Stimulated activated CD4-positive, alpha-beta T cell treated with anti-CD3 and anti-CD28 coated beads, Interleukin-4, amount 100 ng/mL, for 4 hours (primary cell): ENCODE results near the gene LCP1.
"Not testable (repeated sequence)": the region's sequence is repeated elsewhere in the genome, so short reads cannot be mapped to it uniquely, and the experiment has no call there.

Experiments used
- DNase-seq, 2 experiments: peaks; one replicate each; pipeline ENCODE4 v3.0.0-alpha.2; 2020

LCP1 gene

DNA sequence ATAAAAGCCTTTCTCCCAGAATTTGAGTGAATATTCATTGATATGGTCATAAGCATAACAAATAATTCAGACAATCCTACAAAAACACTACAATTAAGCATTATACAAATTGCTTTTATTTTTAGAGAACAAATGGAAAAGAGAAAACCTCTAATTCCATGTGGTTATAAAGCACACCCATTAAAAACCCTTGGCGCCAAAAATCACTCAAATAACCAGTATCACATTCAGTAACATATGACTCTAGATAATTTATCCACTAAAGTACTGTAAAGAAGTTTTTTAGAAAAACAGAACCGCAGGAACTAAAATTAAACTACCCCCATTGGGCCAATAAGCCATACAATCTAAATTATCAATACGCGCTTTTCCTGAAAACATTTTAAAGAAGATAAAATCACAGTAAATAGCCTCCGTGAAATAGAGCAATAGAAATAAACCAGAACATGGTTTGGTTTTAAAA is 569 bp downstream of the LCP1 start:
- no peak for DNase-seq

DNA sequence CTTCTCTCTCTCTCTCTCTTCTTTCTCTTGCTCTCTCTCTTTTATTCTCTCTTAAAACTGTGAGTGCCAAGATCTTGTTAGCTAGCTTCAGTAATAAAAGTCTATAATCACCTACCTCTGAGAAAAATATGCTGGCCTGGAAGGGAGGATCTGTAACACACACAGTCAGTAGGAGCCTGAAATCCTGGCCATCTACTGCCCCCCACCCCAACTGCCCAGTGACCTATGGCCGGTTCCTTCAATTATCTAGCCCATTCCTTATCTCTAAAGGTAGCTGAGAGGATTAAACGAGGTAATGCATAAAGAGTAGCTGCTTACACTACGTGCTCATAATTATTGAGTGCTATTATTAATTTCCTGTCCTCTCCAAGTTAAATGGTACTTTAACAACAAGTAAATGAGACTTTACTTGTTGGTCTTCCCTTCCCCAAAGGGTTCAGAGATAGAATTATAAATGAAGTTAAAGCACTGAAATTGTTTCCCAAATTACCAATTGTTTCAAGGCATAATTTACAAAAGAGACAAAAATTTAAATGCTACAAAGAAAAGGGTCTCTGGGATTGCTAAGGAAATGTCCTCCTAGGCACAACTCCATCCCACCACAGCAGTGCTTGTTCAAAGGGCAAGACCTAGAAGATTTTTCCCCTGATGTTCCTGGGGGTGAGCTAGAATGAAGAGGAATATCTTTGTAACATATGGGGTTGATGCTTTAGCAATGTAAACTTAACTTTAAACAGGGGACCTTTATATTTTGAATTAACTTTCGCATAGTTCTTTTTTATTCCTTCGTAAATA is 1.8 kb downstream of the LCP1 start:
- no peak for DNase-seq

DNA sequence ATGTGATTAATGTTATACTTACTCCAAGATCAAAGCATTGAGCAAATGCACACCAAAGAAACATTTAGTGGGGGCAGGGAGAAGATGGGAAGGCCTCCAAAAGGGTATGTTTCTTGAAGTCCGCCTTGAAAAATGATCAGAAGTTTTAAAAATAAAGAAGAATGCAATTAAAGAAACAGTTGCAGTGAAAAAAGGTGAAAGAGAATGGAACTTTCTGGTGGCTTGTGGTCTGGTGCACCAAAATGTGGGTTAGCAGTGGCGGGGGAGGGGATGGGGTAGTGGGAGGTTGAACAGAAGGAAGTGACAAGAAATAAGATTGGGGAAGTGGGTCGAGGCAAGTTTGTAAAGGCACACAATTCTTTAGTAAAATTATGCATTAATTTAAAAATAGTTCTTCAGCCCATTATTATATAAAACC is 2.5 kb downstream of the LCP1 start:
- peak; percentile 63 to 80 for DNase-seq

DNA sequence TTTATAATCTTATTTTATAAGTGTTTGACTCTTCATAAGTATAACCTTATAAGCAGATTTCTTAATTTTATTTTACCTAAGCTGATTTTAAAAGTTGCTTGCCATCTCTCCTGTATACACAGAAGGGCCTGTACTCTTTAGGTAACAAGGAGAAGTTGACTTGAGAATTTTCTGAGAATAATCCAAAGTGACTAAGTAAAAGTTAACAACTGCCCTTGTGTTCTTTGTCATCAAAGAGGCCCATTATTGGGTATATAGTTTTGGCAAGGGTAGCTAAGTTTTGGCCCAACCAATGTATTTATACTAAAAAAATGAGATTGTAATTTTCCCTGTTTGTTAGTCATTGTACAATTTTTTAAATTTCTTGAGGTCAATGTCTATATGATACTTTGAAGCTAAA is 3.2 kb downstream of the LCP1 start:
- DNase-seq = no peak

DNA sequence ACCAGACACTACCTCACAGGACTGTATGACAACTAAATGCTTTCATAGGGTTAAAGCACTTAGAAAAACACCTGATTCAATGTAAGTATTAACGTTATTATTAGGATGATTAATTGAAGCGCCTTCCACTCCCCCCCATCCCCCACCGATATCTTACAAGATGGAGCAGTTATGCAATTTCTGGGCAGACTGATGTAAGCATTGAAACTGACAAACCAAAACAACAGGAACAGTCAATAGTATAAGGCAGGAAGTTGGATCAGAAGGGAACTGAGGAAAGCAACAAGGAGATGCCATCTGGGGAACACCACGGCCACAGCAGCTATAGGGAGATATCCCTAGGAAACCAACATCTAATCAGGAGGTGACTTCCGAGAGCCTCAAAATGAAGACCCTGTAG is 3.8 kb downstream of the LCP1 start:
- DNase-seq = no peak

DNA sequence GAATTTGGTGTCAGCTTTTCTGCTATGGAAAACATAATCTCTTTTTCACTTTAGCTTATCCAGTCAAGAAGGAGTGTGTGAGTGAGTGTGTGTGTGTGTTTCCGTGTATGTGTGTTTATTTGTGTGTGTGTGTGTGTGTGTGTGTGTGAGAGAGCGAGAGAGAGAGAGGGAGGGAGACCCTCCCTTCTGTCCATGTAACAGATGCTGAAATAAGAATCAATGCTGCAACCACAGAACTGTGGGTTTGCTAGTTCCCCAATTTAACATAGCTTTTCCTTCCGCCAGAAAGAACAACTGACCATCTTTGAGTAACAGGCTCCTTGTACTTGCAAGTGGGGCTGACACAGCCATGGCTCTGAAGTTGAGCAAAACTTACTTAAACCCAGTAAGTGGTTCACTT is 5.2 kb downstream of the LCP1 start:
- DNase-seq = no peak

DNA sequence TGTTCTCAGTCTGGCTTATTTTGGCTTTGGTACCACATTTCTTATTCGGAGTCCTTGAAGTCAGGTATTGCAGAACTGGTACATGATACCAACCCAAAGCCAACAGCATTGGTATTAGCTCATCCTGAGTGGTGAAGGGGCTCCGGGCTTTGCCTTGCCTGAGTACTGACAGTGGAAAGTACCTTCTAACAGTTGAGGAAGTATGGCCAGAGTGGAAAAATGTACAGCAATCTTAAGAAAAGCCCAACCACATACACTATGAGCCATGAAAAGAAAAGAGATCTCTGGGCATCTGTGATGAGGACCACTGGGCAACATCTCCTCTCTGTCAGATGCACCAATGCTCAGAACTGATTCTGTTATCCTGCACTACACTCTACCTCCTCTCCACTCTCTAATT is 8.3 kb downstream of the LCP1 start:
- peak in 1 of 2 experiments; percentile 40 for DNase-seq

DNA sequence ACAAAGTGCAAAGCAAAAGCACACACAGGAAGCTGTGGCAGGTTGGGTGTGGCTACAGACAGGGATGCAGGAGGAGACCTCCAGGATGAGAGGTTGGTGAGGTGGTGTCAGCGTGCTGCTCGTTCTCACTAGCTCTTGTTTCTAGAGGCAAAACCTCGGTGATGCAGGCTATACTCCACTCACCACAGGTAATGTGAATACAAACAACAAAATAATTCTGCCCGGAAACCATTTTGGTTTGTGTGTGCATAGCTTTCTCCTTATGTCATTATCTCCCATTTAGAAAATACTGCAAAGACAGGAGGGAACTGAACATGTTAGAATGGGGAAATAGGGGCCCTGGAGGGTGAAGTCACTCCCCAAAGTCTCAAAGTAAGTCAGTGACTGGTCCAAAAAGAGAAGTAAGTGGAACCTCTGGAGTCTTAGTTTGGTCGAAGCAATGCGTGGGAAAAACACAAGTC is 9.4 kb downstream of the LCP1 start:
- DNase-seq = no peak

DNA sequence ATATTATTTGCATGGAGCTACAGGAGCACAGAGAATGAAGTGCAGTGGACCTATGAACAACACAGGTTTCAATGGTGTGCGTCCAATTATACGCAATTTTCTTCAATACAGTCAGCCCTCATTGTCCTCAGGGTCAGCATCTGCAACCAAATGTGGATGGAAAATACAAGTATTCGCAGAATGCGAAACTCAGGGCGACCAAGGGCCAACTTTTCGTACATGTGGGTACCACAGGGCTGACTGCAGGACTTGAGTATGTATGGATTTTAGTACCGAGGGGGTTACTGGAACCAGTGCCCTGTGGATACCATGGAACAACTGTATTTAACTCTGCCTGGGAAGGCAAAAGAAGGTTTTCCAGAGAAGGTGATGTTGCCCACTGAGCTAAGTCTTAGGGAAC is 10.2 kb downstream of the LCP1 start:
- no peak for DNase-seq

DNA sequence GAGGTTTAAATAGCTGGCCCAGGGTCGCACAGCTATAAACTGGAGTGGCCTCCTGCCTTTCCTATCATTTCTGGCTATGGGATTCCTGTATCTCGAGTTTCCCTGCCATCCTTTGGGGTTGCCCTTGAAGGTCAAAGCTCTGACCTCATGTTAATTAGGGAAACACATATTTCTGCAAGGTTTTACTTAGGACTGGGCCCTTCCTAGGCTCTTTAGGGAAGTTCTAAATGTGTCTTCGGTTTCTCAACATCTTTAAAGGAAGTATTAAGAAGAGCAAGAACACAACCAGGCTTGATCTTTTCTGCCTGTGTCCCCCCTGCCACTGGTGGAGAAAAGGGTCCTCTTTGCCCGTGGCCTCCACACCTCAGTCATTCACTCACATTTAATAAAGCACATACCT is 10.8 kb downstream of the LCP1 start:
- no peak for DNase-seq

DNA sequence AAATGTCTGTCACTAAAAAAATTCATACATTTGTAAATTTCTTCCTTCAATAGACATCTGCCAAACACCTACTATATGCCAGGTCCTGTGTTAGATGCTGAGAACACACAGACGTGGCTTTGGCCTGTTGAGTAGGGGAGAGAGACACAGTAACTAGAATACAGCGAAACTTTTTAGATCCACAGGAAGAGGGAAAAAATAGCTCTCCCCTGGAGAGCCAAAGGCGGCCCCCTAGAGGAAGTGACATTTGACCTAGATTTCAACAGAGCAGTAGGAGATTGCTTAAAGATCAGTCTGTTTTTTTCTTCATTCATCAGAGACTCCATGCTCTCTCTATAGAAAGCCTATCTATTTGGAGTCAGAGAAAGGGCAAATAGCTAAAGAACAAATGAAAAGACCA is 11.3 kb downstream of the LCP1 start:
- DNase-seq = no peak

DNA sequence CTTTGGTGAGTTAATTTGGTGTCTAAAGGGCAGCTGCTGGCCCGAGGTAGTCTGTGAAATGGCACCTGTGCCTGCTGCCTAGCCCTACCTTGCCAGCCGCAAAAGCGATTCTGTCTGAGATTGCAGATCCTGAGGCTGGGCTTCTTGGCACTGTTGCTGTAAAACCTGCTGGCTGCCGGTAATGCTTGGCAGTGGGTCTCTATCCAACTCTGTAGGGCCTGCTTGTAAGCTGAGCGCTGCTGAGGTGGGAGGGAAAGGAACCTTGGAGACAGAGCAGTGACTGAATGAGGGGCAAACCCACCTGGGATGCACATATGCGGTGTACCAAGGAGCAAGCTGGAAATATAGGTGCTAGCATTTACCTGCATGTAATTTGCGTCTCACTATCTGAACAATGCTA is 11.7 kb downstream of the LCP1 start:
- DNase-seq = no peak

DNA sequence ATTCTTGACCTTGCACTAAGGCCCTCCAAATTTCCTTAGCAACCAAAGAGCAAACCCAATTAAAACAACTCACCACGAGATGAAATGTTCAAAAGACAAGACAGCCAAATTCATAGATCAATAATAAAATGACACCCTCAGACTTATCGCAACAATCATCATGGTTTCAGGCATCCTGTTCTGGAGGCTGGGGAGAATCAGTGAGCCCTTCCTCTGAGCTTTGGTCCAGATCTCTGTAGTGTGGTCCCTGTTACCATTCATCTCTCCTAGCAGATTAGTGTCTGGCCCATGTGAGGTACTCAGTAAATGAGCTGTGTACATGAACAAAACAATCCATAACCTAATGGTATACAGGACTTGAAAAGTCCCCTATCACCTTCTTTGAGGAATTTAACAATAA is 12.2 kb downstream of the LCP1 start:
- no peak for DNase-seq

DNA sequence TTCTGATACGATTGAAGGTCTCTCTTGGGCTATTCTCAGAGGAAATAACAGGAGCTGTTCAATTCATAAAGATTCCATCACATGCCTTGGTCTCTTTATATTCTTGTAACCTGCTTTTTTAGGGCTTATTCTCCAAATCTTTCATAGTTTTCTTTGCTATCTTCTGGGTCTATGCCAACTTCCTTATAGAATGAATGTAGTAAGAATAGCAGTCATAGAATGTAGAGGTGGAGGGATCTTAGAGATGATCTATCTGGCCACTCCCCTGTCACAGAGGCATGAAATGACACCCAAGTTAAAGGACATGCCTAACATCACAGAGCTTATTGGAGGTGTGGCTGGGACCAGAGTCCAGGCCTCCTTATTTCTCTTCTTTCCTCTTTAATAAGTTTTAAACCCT is 13.2 kb downstream of the LCP1 start:
- DNase-seq = no peak

DNA sequence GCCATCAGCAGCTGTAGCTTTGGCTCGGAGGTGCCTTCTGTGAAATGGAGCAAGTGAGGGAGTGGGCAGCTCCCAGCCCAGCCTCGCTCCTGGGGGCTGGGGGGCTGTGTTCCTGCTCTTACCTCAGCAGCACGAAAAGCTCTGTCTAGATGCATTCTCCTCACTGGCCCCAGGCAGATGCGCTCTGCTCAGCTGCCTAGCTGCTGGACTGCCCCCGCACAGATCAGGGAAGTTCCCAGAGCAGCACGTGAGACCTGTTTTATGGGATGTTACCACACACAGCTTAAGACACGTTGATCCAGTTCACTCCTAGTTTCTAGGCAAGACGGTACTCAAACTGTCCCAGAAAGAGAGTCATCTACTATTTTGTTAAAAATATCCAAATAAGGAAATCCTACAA is 13.6 kb downstream of the LCP1 start:
- peak; percentile 49 to 62 for DNase-seq

DNA sequence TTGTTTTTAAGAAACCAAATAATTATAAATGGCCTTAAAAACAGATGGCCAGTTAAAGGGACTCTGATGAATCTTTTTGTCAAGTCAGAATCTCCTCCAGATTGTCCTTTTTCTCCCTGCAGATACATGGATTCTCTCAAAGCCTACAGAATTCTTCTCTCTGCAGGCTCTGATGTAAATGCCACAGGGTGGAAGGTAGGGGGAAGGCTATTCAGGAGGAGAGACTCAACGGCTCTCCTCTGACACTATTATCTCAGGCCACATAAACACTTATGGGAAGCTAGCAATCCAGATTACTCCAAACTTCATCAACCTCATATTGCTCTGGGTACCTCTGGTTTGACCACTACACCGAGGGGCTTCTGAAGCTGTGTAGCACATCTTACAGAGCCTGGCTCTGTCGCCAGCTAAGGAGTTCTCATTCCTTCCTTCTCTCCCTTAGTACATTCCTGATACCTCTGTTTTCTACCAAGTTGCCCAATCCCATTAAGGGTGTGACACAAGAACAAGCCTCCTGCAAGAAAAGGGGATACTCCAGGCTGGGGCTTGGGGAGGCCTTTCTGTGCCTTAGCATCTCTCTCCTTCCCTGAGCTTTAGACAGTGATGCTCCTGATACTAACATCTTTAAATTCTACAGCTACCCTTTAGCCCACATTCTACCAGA is 14.9 kb downstream of the LCP1 start:
- DNase-seq = no peak

DNA sequence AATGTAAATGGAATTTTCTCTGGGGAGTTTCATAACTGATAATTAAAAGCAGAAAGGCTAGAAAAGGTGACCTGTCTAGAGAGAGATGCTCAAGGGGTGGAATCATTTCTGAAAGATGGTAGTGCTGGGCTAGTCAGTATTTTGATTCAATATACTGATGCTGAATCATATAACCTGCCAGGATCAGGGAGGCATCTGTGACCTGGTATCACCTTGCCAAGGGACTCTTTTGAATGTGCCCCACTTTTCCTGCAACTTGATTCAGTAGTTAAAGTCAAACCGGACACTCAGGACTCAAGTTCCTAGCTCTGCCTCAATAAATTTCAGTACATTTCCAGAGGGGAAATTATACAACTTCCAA is 15.8 kb downstream of the LCP1 start:
- DNase-seq = no peak

DNA sequence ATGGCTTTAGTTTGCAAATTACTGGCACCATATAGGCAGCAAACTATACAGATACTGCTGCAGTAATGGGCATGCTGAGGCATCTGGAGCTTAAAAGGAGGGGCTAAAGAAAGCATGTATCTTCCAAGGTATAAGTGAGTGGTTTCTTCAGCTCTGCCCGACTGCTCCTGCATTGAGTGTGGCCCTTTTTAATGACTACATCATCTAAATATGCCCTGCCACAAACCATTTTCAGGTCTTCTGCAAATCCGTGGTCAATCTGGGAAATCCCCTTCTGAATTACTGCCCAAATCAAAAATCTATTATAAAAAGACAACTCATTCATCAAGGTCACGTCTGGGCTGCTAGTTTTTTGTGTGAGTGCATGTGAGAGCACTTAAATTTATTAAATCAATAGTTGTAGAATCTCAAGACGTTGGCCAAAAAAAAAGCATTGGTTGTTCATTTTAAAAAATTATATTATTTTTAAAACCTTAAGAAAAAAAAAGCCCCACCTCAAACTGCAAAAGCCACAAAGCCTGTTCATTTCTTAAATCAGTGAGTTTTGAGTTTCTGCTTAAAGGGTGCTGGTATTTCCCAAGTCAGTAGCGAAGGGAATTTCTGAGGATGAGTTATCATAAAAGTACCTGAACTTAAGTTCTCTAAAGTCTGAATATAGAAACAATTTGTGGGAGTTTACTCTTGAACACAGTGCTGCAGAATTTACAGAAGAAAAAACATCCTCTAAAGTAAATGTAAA is 16.3 kb downstream of the LCP1 start:
- no peak for DNase-seq

DNA sequence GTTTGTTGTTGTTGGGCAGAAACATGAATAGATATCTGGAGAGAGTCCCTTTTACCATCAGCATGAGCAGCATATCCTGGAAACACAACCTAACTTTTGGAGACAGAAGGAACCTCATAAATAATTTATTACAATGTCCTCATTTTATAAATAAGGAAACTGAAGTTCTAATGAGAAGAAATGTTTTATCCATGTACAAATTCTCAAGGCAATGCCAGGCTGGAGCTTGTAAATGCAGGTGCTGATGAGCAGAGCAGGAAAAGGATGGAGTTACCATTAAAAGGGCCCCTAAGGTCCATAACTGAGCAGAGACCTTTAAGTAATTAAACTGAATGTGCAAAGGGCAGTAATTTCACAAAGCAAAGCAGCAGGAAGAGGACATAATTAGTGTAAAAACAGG is 17.3 kb downstream of the LCP1 start:
- DNase-seq = no peak

DNA sequence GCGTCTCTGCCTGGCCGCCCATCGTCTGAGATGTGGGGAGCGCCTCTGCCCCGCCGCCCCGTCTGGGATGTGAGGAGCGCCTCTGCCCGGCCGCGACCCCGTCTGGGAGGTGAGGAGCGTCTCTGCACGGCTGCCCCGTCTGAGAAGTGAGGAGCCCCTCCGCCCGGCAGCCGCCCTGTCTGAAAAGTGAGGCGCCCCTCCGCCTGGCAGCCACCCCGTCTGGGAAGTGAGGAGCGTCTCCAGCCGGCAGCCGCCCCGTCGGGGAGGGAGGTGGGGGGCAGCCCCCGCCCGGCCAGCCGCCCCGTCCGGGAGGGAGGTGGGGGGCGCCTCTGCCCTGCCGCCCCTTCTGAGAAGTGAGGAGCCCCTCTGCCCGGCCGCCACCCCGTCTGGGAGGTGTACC is 19.2 kb downstream of the LCP1 start:
- not testable (repeated sequence) for DNase-seq

DNA sequence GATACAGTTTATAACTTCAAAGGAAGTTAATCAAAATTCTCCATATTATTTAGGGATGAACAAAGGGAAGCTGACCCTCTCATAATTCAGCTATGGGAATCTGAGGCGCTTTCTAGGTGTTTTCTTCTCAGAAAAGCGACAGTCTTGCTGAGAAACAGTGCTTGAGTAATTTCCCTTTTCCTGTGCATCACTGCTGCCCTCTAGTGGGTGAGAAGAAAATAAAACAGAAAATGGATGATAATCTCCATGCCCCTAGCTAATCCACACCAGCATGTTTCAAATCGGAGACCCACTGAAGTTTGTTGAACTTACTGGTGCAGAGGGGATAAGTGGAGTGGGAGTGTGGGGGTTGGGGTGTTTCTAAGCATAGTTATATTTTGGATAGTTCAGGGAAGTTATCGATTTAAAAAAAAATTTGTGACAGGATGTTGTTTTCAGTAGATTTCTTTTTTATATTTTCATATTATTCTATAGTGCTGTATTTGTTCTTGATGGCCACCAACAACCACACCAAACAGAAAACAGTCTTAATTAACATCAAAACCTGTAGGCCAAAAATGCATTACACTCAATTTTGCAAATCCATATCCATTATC is 21.4 kb downstream of the LCP1 start:
- peak in 1 of 2 experiments; percentile 34 for DNase-seq

DNA sequence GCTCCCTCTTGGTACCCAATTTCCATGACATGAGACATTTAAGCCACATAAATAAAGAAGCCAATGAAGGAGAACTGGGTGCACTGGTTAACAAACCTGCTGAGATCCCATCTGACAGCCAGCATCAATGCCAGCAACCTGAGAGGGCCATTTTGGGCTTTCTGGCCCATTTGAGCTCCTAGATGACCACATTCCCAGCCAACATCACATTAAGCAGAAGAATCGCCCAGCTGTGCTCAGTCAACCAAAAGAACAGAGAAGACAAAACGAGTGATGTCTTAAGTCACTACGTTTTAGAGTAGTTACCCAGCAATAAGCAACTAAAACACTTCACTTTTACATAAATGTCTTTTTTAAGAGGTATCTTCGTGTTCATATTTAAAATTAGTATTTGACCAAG is 21.9 kb downstream of the LCP1 start:
- no peak for DNase-seq

DNA sequence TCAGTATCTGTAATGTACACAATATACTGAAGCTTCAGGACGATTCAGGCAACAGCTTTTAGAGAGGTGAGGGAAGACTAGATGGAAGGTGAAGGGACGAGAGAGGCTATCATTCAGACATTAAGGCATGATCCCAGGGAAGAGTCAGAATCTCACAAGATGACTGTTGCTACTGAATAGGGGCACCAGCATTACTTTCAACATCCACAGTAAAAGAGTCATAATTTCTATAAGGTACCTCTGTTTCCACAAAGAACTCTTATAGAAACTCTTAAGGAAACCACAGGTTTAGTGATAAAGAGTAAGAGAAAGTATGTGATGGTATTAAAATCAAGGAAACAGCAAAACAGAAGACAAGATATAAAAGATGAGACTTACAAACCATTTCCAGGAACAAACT is 23.0 kb downstream of the LCP1 start:
- DNase-seq = no peak

DNA sequence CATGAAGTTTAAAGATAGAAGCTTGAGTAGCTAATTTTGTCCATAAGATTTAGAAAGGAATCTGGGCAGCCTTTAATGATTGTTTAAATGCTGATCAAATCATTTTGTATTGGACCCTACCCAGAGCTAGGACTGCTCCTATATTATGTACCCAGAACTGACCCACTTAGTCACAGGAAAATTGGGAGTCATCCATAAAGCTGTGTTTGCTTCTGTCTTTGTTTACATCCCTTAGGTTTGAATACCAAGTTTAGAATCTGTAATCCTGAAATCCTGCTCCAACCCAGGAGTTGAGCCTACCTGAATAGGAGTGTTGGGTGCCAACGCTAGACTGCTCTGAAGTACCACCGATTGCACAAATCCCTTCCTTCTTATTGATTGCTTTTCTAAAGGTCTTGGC is 23.8 kb downstream of the LCP1 start:
- DNase-seq = no peak
